GM12878 (cell line): ENCODE results near the gene ALDH1L1. TPM values are rescaled to one million over a fixed set of nuclear protein-coding genes. Genes with fewer than 3 reads are reported as not detected.

Experiments used
- ATAC-seq: fragments of 200-7000 bp; cut with Tn5 transposase; 3 replicates; pipeline ENCODE4 v1.9.1; 2020; ENCODE audit warnings: mild to moderate bottlenecking, moderate library complexity
- BruUV-seq: library from RNA; stranded (reverse); fragments of 400-500 nt; replicated peaks from 2 replicates; lab custom pipeline; 2021; lab: Mats Ljungman, UMichigan
- CTCF ChIA-PET: fragments of 300-600 bp; sonication (Branson Sonifier 250); formaldehyde crosslinking; extraction: SDS; loops from one replicate; lab custom pipeline; 2021; ENCODE audit warnings: inconsistent platforms; lab: Yijun Ruan, JAX
- POLR2A ChIA-PET: fragments of 350-600 bp; formaldehyde crosslinking; extraction: SDS; loops from one replicate; lab custom pipeline; 2021; ENCODE audit warnings: inconsistent platforms; lab: Charles Lee
- RAD21 ChIA-PET: fragments of 300-600 bp; sonication (Branson Sonifier 250); formaldehyde crosslinking; loops from one replicate; lab custom pipeline; 2023; ENCODE audit warnings: antibody characterized with exemption; ENCODE audit not compliant: unreplicated experiment; lab: Charles Lee
- SMC1A ChIA-PET: fragments of 300-600 bp; sonication (Branson Sonifier 250); formaldehyde crosslinking; loops from one replicate; lab custom pipeline; 2023; ENCODE audit not compliant: unreplicated experiment, uncharacterized antibody; lab: Charles Lee
- DNase-seq: peaks from one replicate; pipeline ENCODE4 v3.0.0-alpha.2; 2011; ENCODE audit warnings: low read depth, low spot score
- FAIRE-seq: peaks from 3 replicates; lab custom pipeline; 2011; peaks lifted over from hg19 to GRCh38; lab: Jason Lieb, UNC
- H2AFZ ChIP-seq: 2 replicates; pipeline ENCODE4 v1.6.0; 2011; ENCODE audit warnings: low read depth, low read length, control low read depth; ENCODE audit not compliant: control insufficient read depth
- H3K27ac ChIP-seq: 2 replicates; pipeline ENCODE4 v1.5.1; 2011; ENCODE audit warnings: control low read depth; ENCODE audit not compliant: control insufficient read depth, insufficient read depth
- H3K27me3 ChIP-seq, 2 experiments: replicated peaks in 1 of 2; 2 replicates each; pipeline versions ENCODE4 v1.6.0 to v1.6.1; 2011; ENCODE audit warnings: low read length in 1 of 2; ENCODE audit not compliant: control insufficient read depth in 2 of 2, insufficient read depth in 2 of 2
- H3K36me3 ChIP-seq, 2 experiments: 2 replicates each; pipeline ENCODE4 v1.5.1; 2011; ENCODE audit warnings: low read length in 1 of 2; ENCODE audit not compliant: control insufficient read depth in 2 of 2, insufficient read depth in 2 of 2
- H3K4me1 ChIP-seq: 2 replicates; pipeline ENCODE4 v1.6.1; 2011; ENCODE audit warnings: mild to moderate bottlenecking, low read length, moderate library complexity, mixed read lengths; ENCODE audit not compliant: control insufficient read depth, insufficient read depth
- H3K4me2 ChIP-seq: 2 replicates; pipeline ENCODE4 v1.6.0; 2011; ENCODE audit warnings: control low read depth; ENCODE audit not compliant: control insufficient read depth, insufficient read depth
- H3K4me3 ChIP-seq: fragments of 200-600 bp; sonication (generic); 2 replicates; pipeline ENCODE4 v1.5.1; 2016
- H3K79me2 ChIP-seq: 2 replicates; pipeline ENCODE4 v1.6.0; 2011; ENCODE audit warnings: low read length; ENCODE audit not compliant: control insufficient read depth, insufficient read depth
- H3K9ac ChIP-seq: 2 replicates; pipeline ENCODE4 v1.8.0; 2011; ENCODE audit warnings: low read length, control low read depth, mixed read lengths; ENCODE audit not compliant: control insufficient read depth, insufficient read depth
- H3K9me3 ChIP-seq: replicated peaks from 3 replicates; pipeline ENCODE4 v1.5.1; 2011; ENCODE audit warnings: mild to moderate bottlenecking, low read length; ENCODE audit not compliant: control insufficient read depth, insufficient read depth
- H4K20me1 ChIP-seq: 2 replicates; pipeline ENCODE4 v1.6.0; 2011; ENCODE audit not compliant: control insufficient read depth, insufficient read depth
- CBX5 ChIP-seq: sonication (generic); IDR thresholded peaks from 2 replicates; pipeline ENCODE4 v1.6.1; 2016; ENCODE audit warnings: low read depth, moderate library complexity, mild to moderate bottlenecking, inconsistent platforms
- ESRRA ChIP-seq: IDR thresholded peaks from 2 replicates; pipeline ENCODE4 v1.6.1; 2012; ENCODE audit warnings: mild to moderate bottlenecking, low read length, improper control_type of control experiment
- FOS ChIP-seq: IDR thresholded peaks from 3 replicates; pipeline ENCODE4 v1.6.1; 2011; ENCODE audit warnings: borderline replicate concordance; ENCODE audit not compliant: insufficient read length; ENCODE audit errors: extremely low read depth
- HCFC1 ChIP-seq: fragments of 150-350 bp; IDR thresholded peaks from 2 replicates; pipeline ENCODE4 v1.6.1; 2014; ENCODE audit warnings: low read length
- NFYA ChIP-seq: IDR thresholded peaks from 2 replicates; pipeline ENCODE4 v1.6.1; 2011; ENCODE audit warnings: low read depth, mild to moderate bottlenecking, low read length, improper control_type of control experiment, borderline replicate concordance
- SREBF2 ChIP-seq: IDR thresholded peaks from 2 replicates; pipeline ENCODE4 v1.6.1; 2012; ENCODE audit warnings: mild to moderate bottlenecking, low read length
- ZSCAN29 ChIP-seq: fragments of 450-650 bp; IDR thresholded peaks from 2 replicates; pipeline ENCODE4 v1.6.1; 2017; ENCODE audit warnings: mild to moderate bottlenecking, moderate library complexity
- WGBS: methylation state at CpG from one replicate; pipeline ENCODE4 v1.1.6; 2016; ENCODE audit warnings: low lambda C conversion rate; ENCODE audit not compliant: insufficient replicate concordance, insufficient coverage; ENCODE audit errors: missing lambda C conversion rate; 5-methylcytosine and 5-hydroxymethylcytosine counted together
- in situ Hi-C: fragments of 300-500 bp; cut with MboI; formaldehyde crosslinking; loops from 9 replicates; pipeline ENCODE4 v1.14.3; 2018; ENCODE audit warnings: mixed read lengths
- intact Hi-C: fragments of 100-400 bp; cut with micrococcal nuclease; formaldehyde crosslinking; loops from one replicate; pipeline ENCODE4 v1.14.2; 2022; ENCODE audit not compliant: unreplicated experiment
- polyA plus RNA-seq, 11 experiments: library from polyadenylated mRNA; depleted of rRNA in 4 of 11; unstranded in 6 of 11; stranded (reverse) in 5 of 11; fragments of >200 nt; fragmentation: Nextera tagmentation in 4 of 11; fragmentation: Illumina TruSeq in 1 of 11; extraction: Ambion mirVana in 4 of 11; extraction: Trizol in 1 of 11; gene quantifications; 1 replicate in 1 of 11; 2 replicates in 10 of 11; pipeline versions ENCODE4 v1.2.1 to v1.2.3, GENCODE V29; 2011 to 2016; ENCODE audit warnings: inconsistent platforms in 2 of 11, missing spikeins in 2 of 11, low read depth in 1 of 11
- total RNA-seq, 4 experiments: library from RNA; depleted of rRNA in 3 of 4; stranded (reverse); fragments of >200 nt in 3 of 4; fragmentation: Illumina TruSeq in 1 of 4; extraction: Trizol in 1 of 4; gene quantifications; 2 replicates each; pipeline versions ENCODE4 v1.2.1 to v1.2.3, GENCODE V29; 2013 to 2021

ALDH1L1 gene
- total and polyA plus RNA-seq, 10 of the 15 experiments (the other 5 are each of a cell fraction or from before 2014, with no cell fraction given): 0.04 to 18.2 (median 0.45) TPM

DNA sequence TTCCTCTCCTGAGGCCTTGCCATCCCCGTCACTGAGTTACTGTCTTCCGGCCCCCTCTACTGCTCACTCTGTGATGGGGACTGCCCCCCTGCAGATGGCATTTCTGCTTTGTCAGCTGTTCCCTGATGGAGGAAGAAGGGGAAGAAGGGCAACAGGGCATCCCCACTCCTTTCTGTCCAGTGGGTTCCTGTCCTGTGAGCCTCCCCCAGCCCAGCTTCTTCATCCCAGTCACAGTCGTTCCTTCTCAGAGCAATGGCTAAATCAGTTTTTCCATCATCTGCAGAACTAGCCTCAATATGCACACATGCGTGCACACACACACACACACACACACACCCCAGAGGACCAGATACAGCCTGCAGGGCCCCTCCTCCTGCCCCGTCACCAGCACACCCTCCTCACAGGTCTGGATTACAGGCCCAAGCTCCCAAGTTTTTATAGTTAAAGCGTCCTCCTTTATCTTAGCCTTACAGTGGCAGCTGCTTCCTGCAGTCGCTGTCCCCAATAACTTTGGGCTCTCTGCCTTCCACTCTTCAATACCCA, 21.4 kb downstream of the ALDH1L1 start (continued):
- no peak for TF ChIP-seq FOS
- no peak for TF ChIP-seq NFYA
- TF ChIP-seq SREBF2: no peak
- TF ChIP-seq CBX5: no peak

DNA sequence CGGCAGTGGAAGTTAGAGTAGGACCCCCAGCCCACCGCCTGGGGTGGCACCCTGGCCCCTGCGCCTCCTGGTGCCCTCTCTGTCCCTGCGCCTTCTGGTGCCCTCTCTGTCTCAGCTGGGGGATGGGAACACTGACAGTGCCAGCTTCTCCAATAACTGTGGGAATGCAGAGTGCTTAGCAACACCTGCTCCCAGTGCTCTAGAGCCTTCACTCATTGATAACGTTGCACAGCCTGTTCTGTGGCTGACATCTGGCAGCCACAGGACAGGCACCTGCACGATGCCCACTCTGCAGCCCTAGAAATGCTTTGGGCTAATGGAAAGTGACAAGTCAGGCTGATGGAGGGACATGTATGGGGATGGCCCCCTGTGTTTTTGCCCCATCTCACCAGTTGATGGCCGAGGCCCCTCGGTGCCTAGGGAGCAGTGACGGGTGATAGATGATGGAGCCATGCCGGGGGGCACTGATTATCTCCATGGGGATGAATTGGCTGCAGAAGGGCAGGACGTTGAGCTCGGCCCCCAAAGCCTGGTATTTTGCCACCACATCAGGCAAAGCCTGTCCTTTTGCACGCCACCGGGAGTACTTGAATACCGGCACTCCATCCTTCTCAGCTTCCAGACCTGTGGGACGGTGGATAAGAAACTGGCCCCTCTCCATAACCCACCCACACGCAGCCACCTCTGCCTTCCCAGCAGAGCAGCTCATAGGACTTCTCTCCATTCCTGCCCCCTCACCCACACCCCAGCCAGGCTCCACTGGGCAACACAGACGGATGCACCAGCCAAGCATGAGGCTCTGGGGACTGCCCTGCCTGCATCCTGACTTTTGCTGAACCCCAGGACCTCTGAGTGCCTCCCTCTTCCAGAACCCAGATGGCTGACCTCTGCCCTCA, 22.1 kb downstream of the ALDH1L1 start:
- Histone ChIP-seq H3K9me3 (no peaks in the 10 kb centered on the region), H4K20me1 (no peaks in the 10 kb centered on the region), H3K4me3 (no peak overlapping the region), H3K27me3 (no peaks in the 10 kb centered on the region), H2AFZ (no peak overlapping the region), H3K9ac (no peak overlapping the region), H3K4me2 (no peak overlapping the region), H3K79me2 (no peaks in the 10 kb centered on the region), H3K27ac (no peak overlapping the region), H3K36me3 (no peaks in the 10 kb centered on the region), H3K4me1 (no peaks in the 10 kb centered on the region)
- no peak for TF ChIP-seq ZSCAN29
- no peak for TF ChIP-seq ESRRA
- no peak for TF ChIP-seq HCFC1
- POLR2A ChIA-PET: no interaction called here
- intact Hi-C loops: no loop called here
- in situ Hi-C loops: no loop called here
- no peak for ATAC-seq
- BruUV-seq: no TSS peak
- 29% methylated on average over 18 of the region's 18 CpGs for WGBS
- FAIRE-seq: no peak
- no peak for DNase-seq
- RAD21 ChIA-PET: no interaction called here
- SMC1A ChIA-PET: no interaction called here
- CTCF ChIA-PET: interaction anchor here (0.6 kb wide), 1 partner anchor 127 kb away, joined by 3 read pairs; no protein-coding TSS in a partner anchor
